Stimulated activated CD8-positive, alpha-beta memory T cell treated with anti-CD3 and anti-CD28 coated beads, Interleukin-7, amount 100 ng/mL, for 48 hours (primary cell): ENCODE data around the gene RMP24.

Experiments
- DNase-seq, 2 donors: peaks; one replicate each; pipeline ENCODE4 v3.0.0-alpha.2; 2020; ENCODE audit warnings: low read depth in 1 of 2; ENCODE audit errors: extremely low read depth in 1 of 2

The RMP24 gene

DNA sequence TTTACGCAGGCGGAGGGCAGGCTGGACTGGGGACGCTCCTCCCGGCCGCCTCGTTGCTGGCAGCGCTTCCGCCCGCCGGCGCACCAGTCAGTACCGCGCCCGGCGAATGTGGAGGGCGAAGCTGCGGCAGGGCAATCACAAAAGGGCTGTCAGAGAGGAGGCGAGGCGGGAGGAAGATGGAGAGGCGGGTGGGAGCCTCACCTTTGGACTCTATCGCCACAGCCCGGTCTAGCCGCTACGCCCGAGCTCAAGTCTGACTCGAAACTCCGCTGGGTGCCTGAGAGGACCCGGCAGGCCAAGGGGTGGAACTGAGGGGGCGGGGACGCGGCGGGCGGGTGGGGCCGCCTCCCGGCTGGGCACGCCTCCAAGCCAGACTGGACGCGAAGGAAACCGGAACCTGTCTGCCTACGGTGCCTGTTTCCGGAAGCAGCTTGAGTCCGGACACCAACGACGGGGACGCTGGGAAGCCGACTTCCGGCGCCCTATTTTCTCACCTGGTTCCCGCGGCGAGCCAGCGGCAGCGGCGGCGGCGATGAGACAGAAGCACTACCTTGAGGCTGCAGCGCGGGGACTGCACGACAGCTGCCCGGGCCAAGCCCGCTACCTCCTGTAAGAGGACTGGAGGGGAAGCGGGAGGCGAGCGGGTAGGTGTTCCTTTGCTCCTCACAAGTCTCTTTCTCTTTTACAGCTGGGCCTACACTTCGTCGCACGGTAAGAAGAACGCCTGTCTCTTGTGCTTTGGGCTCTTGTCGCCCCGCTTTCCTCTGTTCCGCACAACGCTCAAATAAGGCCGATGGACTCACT, at the start of gene RMP24:
Gene RMP24 (plus strand): TSS at position 483 of the 804 bp plus-strand sequence.
- peak; percentile 85 to 87 for DNase-seq

DNA sequence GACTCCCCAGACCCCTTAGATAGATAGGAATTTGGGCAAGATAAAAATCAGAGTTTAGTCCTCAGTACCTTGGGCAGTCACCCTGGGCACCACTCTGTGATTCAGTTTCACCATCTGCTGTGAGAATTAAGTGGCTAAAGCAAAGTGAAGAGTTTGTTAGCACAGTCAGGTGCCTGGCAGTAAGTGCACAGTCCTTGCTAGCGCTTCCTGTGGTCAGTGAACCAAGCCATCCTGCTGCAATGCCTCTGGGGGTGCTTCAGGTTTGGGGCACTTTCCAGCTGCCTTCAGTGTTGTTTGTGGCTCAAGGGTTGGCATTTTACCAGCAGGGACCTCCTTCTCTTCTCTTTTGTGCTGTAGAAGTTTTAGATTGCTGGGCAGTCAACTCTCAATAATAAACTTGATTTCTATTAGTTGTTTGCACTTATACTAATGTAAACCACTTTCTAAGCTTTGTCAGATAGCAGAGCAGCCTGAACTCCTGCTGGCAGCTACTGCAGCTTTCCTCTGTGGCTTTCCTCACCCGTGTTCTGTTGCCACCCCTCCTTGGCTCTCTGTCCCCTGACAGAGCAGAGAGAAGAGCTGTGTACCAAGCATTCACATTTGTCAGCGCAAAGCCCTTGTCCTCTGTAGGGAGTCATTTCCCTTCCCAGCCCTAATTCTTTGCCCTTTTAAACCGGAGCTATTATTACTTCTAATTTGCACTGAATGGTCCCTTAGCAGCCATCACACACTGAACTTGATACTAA, 48.4 kb upstream of the RMP24 start:
- DNase-seq = no peak

DNA sequence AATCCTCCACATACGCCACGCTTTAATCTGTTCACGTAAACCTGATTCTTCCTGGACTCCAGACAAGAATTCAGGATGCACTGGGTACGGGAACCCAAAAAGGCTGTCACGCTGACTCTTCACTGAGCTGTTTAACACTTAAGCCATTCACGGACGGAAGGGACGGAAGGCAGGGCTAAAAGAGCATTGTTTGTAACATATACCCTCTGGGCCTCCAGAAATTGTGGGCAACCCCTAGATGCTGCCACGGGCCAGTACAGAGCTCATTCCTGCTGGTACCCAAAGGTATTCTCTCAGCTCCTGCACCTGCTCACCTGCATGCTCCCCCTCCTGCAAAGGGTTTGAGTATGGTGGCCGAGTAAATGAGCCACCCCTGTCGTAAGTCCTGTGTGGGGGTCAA, 45.6 kb upstream of the RMP24 start:
- DNase-seq = no peak

DNA sequence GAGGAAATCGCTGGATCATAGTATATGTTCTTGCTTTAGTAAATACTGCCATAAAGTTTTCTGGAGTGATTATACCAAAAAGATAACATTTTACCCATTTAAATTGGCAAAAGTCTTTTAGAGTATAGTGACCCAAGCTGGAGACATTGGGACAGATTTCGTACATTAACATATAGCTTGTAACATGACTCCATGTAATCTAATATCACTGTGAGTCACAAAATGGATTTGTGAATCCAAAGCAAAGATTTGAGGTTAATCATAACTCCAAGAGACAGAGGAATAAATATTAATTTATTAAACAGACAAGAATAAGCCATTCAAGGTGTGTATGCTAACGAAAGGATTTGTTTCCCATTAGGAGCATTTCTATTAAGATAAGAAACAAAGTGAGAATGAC, 45.0 kb upstream of the RMP24 start:
- DNase-seq = no peak

DNA sequence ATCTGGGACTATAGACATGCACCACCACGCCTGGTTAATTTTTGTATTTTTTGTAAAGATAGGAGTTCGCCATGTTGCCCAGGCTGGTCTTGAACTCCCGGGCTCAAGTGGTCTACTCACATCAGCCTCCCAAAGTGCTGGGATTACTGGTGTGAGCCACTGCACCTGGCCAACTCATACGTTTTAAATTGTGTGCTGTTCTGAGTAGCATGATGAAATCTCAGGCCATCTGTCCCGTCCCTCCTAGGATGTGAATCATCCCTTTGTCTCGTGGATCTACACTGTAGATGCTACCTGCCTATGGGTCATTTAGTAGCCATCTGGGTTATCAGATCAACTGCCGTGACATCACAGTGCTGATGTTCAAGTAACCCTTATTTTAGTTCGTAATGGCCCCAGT, 38.5 kb upstream of the RMP24 start:
- no peak for DNase-seq

DNA sequence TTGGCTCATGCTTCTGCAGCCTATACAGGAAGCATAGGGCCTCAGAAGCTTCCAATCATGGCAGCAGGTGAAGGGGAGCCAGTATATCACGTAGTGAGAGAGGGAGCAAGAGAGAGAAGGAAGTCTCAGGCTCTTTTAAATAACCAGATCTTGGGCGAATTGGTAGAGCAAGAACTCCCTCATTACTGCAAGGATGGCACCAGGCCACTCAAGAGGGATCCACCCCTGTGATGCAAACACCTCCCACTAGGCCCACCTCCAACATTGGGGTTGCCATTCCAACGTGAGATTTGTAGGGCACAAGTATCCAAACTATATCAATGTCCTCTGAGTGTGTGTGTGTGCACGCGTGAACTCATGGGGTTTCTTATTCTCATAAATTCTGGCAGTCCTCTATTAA, 37.6 kb upstream of the RMP24 start:
- DNase-seq = no peak

DNA sequence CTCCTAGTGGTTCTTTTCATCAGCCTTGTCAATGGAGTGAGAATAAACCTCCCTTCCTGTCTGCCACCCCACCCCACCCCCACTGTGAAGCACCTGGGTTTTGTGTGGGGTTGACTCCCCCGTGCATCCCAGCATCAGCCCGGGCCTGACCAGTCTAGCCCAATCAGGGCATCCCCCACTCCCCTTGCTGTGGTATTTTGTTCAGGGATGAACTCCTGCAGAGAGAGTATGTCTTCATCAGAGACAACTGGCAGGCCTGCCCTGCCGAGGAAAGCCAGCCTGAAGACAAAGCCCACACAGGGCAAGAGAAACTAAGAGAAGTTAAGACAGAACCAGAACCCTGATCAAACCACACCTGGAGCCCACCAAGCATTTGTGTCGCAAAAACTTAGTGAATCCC, 36.7 kb upstream of the RMP24 start:
- DNase-seq = no peak

DNA sequence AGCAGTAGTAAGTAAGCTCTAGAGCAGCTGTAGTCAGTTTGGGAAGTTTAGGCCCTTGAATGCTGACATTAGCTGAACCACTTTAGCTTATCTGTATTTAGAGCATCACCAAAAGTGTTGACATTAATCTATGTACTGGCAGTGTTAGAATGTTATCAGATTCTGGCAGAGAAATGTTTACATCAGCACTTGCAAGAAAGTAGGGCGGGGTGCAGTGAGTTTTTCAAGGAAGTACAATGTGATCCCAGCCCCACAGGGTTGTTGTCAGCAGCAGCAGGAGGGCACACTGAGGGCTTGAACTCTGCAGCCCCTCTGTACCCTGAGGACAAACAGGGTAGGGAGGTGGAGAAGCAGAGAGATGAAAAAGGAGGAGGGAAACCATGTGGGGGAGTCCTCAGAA, 35.5 kb upstream of the RMP24 start:
- DNase-seq = no peak

DNA sequence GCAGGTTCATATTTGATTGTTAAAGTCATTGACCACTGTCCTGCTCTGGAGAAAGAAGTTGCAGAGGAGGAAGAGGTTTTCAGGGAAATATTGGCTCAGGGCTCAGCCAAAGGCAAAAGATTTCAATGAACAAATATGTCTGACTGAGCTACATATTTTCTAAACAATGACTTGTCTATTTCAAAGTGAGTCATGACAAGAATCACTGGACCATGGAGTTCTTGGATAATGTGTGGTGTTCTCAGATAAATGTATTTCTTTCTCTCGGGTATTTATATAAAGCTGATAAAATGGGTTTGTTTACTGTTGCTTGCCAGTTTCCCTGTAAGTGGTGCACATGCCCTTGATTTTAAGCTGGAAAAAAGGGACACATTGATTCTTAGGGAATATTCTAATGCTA, 34.3 kb upstream of the RMP24 start:
- no peak for DNase-seq

DNA sequence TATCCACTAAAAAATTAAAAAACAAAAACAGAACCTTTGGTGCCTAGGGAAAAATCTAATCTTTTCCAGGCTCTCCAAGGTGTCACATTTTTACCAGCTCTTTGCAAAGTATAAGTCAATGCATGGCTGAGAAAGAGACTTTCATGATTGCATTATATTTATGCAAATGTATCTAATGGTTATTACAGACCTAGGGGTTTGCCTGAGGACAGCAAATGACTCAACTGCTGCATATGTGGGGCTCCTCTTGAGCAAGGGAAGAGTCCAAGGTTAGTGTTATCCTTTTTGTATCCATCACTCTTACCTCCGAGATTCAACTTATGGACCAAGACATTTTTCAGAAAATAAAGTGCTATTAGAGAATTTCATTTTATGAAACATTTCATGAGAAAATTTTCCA, 33.9 kb upstream of the RMP24 start:
- DNase-seq = no peak

DNA sequence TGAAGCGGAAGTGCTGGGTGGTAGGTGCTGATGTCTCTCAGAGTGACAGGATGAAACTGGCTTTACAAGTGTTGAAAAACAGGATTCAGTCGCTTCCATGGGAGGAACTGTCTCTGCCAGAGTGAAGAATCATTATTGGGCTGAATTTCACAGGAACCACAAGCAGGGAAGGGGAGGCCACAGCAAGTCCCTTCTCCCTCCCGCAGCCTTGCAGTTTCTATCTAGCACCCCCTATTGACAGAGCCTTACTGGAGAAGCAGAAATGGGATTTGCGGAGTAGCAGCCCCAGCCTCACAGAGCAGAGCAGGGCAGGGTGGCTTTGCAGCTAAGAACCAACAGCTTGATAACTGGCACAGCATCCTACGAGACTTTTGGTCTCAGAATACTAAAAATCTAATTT, 33.3 kb upstream of the RMP24 start:
- no peak for DNase-seq

DNA sequence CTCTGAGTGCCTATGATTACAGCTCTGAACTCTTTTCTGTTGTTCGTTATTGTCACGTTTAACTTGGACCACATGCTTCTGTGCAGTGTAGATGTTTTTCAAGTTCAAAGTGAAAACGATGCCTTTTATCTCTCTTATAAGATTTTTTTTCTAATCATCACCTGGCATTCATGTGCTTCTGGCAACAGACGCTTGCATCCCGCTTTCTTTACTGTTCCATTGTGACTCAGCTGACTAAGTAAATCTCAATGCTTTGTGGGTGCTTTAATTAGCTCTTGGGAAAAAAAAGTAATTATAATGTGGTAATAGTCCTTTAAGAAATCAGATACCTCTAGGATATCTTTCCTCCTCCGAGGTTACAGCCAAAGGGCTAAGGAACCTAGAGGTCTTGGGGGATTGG, 31.2 kb upstream of the RMP24 start:
- no peak for DNase-seq

DNA sequence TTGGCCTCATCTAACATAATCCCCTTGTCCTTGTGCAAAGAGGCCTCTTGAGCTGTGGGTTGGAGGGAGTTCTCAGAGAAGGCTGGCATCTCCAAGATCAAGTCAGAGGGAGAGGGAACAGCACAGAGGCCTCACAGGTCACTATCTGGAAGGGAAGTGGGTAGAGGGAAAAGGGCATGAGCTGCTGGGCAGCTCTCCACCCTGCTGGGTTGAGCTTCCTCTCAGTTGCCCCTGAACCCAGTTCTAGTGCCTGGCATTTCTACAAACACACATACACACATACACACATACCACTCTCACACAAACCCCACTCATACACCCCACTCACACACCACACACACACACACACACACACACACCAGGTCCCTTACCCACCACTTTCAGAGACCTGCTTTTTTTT, 30.3 kb upstream of the RMP24 start:
- DNase-seq = no peak

DNA sequence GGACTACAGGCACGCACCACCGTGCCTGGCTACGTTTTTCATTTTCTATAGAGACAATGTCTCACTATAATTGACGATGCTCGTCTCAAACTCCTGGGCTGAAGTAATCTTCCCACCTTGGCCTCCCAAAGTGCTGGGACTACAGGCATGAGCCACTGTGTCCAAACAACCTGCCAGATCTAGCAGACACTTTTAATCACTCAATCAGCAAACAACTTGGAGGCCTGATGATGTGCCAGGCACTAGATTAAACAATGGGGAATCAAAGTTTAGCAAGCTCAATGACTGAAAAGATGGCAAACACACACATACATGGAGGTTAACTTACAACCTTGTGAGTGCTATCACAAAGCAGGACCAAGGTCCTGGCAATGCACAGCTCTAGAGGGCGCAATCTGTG, 29.8 kb upstream of the RMP24 start:
- DNase-seq = no peak

DNA sequence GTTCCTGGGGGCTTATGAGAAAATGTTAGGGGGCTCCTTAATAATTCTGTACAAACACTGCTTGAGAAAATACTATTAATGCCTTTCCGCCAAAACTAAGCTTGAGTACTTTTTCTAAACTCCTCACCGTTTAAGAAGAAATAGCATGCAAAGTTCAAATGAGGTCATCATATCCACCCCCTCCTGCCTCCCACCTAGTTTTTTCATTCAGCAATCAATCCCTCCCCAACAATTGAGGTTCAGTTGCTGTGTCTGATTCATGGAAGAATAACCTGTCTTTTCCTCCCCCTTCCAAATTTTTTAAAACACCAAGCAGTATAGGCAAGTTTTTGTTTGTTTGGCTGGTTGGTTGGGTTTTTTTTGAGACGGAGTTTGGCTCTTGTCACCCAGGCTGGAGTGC, 24.4 kb upstream of the RMP24 start:
- no peak for DNase-seq

DNA sequence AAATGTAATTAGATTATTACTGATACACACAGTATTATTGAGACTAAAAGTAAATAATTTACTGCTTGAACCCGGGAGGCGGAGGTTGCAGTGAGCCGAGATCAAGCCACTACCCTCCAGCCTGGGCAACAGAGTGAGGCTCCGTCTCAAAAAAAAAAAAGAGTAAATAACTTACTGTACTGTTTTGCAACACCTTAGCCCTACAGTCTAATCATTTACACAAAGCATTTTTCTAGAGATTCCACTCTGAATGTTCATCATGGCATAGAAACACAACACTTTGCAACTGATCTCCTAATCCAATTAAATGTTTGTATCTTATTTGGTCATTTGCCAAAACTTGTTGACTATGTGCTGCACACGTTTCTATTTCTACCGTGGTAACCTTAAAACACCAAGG, 23.4 kb upstream of the RMP24 start:
- DNase-seq = no peak

DNA sequence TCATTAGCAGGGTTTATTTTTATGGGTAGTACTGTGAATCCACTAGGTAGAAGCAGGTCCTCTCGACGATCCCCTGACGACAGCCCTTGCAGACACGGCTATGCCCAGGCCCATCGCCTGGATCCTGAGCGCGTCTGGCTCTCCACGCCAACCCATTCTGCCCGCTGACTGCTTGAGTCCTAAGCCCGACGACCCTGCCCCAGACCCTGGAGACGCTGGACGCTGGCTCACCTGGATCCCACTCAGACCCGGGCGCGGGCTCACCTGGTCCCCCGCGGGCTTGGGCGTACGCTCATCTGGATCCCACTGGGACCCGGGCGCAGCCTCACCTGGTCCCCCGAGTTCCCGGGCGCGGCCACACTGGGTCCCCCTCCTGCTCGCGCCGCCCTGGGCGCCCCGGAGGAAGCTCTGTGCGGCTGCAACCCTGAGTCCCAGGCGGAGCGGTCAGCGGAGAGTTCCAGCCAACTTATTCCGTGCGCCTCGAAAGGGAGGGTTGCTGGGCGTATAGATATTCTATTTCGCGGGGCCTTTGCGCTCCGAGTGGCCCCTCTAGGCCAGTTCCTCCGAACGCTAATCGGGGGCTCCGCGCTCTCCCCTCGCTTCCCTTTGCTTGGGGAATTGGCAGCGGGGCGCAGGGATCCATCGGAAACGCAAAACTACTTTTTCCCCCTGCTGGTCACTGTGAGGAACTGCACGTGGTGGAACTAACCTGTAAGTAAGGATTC, 22.4 kb upstream of the RMP24 start:
- peak in 1 of 2 donors; percentile 23 for DNase-seq

DNA sequence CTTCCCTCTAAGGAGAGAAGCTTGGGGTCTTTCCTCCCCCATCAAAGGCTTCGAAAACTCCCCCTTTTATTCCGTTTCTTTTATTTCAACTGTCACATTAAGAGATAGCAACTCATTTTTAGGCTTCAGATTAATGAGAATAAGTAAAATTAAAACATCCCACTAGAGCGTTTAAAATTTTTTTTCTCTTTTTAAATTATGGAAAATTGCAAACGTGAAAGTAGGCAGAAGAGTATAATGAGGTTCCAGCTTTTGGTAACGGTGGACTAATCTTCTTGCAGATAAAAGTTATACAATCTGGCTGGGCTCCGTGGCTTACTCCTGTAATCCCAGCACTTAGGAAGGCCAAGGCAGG, 21.9 kb upstream of the RMP24 start:
- DNase-seq = no peak

DNA sequence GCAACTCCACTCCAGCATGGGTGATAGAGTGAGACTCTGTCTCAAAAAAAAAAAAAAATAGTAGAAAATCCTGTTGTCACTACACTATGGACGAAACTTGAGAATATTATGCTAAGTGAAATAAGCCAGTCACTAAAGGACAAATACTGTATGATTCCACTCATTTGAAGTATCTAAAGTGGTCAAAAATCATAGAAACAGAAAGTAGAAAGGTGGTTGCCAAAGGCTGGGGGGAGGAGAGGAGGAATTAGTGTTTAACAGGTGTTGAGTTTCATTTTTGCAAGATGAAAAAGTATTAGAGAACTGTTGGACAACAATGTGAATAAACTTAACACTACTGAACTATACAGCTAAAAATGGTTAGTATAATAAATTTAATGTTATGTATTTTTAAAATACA, 18.8 kb upstream of the RMP24 start:
- no peak for DNase-seq

DNA sequence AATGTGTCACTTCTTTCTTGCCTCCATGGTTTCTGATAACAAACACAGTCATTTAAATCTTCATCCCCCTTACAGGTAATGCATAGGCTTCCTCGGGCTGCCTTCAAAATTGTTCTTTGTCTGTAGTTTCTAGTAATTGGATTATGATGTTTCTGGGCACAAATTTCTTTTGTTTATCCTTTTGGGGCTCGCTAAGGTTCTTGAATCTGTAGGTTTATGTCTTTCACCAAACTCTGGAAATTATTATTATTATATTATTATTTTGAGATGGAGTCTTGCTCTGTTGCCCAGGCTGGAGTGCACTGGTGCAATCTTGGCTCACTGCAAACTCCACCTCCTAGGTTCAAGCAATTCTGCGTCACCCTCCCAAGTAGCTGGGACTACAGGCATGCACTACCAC, 16.3 kb upstream of the RMP24 start:
- no peak for DNase-seq

DNA sequence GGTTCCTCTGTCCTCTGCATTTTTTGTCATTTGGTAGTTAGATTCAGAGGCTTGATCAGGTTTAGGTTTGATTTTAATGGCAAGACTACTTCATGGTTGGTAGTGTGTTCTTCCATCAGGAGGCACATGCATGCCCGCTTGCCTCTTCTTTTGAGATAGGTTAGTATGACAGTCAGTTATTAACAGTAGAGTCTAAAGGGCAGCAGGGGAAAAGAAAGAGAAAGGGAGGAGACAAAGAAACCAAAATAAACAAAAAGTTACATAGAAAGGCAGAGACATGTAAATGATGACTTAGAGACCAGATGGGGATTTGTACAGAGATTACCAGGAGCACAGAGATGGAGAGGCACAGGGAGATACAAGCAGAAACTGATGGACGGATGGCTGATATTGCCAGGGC, 10.2 kb upstream of the RMP24 start:
- DNase-seq = no peak

DNA sequence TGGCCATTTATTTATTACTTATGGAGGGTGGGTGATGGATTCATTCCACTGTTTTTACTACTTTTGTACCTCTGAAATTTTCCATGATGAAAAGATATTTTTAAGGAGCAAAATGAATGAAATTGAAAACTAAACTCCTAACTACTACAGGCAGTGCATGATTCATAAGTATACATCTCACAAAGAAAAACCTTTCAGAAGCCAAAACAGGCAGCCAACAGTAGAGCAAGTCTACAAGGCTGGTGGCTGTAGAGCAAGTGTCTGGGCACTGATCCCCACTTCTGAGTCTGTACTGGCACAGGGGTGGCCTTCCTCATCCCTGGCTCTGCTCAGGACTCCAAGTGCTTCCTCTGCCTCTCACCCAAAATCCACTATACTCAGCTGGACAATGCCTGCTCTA, 8.2 kb upstream of the RMP24 start:
- DNase-seq = no peak
